GM23338 (cell line): ENCODE measurements around the gene AP2A2. TPM values are rescaled to one million over a fixed set of nuclear protein-coding genes. Genes with fewer than 3 reads are reported as not detected.

ENCODE experiments used
- ATAC-seq: fragments of 200-7000 bp; cut with Tn5 transposase; 3 replicates; pipeline ENCODE4 v1.9.1; 2020
- DNase-seq: peaks from one replicate; pipeline ENCODE4 v3.0.0-alpha.2; 2015; ENCODE audit warnings: low spot score
- H2AFZ ChIP-seq: fragments of 200-600 bp; sonication (generic); 2 replicates; pipeline ENCODE4 v1.8.0; 2016; ENCODE audit warnings: antibody characterized with exemption, mild to moderate bottlenecking, moderate library complexity
- H3F3A ChIP-seq: fragments of 200-600 bp; sonication (generic); replicated peaks from 2 replicates; pipeline ENCODE4 v1.8.0; 2017; ENCODE audit warnings: antibody characterized with exemption, mixed run types, low read depth
- H3K27ac ChIP-seq: fragments of 200-600 bp; sonication (generic); 2 replicates; pipeline ENCODE4 v1.6.1; 2016; ENCODE audit warnings: low read depth
- H3K27me3 ChIP-seq: fragments of 200-600 bp; sonication (generic); 2 replicates; pipeline ENCODE4 v1.8.0; 2016; ENCODE audit warnings: mild to moderate bottlenecking, mixed run types, moderate library complexity; ENCODE audit not compliant: insufficient read depth
- H3K36me3 ChIP-seq: fragments of 200-600 bp; sonication (generic); 2 replicates; pipeline ENCODE4 v1.8.0; 2016; ENCODE audit warnings: mild to moderate bottlenecking; ENCODE audit not compliant: insufficient read depth
- H3K4me1 ChIP-seq: fragments of 200-600 bp; sonication (generic); 2 replicates; pipeline ENCODE4 v1.8.0; 2016; ENCODE audit warnings: mild to moderate bottlenecking, moderate library complexity; ENCODE audit not compliant: insufficient read depth
- H3K4me2 ChIP-seq: fragments of 200-600 bp; sonication (generic); 2 replicates; pipeline ENCODE4 v1.7.1; 2017; ENCODE audit warnings: mixed run types
- H3K4me3 ChIP-seq: fragments of 200-600 bp; sonication (generic); 2 replicates; pipeline ENCODE4 v1.6.1; 2016; ENCODE audit warnings: mixed run types
- H3K79me2 ChIP-seq: fragments of 200-600 bp; sonication (generic); replicated peaks from 2 replicates; pipeline ENCODE4 v1.8.0; 2017; ENCODE audit warnings: mild to moderate bottlenecking; ENCODE audit not compliant: insufficient read depth
- H3K9me2 ChIP-seq: fragments of 200-600 bp; sonication (generic); 2 replicates; pipeline ENCODE4 v1.8.0; 2017; ENCODE audit not compliant: insufficient read depth
- H4K20me1 ChIP-seq: fragments of 200-600 bp; sonication (generic); replicated peaks from 2 replicates; pipeline ENCODE4 v1.8.0; 2017; ENCODE audit warnings: mild to moderate bottlenecking; ENCODE audit not compliant: insufficient read depth
- H3K27ac Mint-ChIP-seq: 2 replicates; pipeline ENCODE4 v1.8.0; 2020; ENCODE audit warnings: inconsistent platforms, mild to moderate bottlenecking, moderate library complexity, mixed read lengths
- H3K27me3 Mint-ChIP-seq: 3 replicates; pipeline ENCODE4 v1.8.0; 2022; ENCODE audit warnings: low read depth, mild to moderate bottlenecking, moderate library complexity, mixed read lengths, inconsistent platforms; ENCODE audit not compliant: insufficient read depth, poor library complexity
- H3K36me3 Mint-ChIP-seq: 3 replicates; pipeline ENCODE4 v1.8.0; 2021; ENCODE audit warnings: low read depth, mild to moderate bottlenecking, inconsistent platforms, moderate library complexity, mixed read lengths
- H3K4me1 Mint-ChIP-seq: 3 replicates; pipeline ENCODE4 v1.8.0; 2020; ENCODE audit warnings: mild to moderate bottlenecking, inconsistent platforms, mixed read lengths
- H3K4me3 Mint-ChIP-seq: 3 replicates; pipeline ENCODE4 v1.8.0; 2021; ENCODE audit warnings: moderate library complexity, mild to moderate bottlenecking, inconsistent platforms, mixed read lengths
- H3K9me3 Mint-ChIP-seq: 3 replicates; pipeline ENCODE4 v1.8.0; 2020; ENCODE audit warnings: moderate library complexity, mild to moderate bottlenecking, inconsistent platforms, mixed read lengths
- CREB1 ChIP-seq: fragments of 250-450 bp; sonication (Bioruptor Pico); IDR thresholded peaks from 2 replicates; pipeline ENCODE4 v1.5.0; 2020; ENCODE audit warnings: low read depth, mild to moderate bottlenecking, moderate library complexity
- CTCF ChIP-seq, 2 experiments: fragments of 200-600 bp in 1 of 2; sonication (generic) in 1 of 2; conservative IDR thresholded peaks; 2 replicates each; pipeline versions ENCODE4 v1.5.1 to v1.6.1; 2016 to 2017; ENCODE audit warnings: antibody characterized with exemption in 2 of 2, low read depth in 2 of 2, mild to moderate bottlenecking in 2 of 2, moderate library complexity in 1 of 2
- EZH2phosphoT487 ChIP-seq: fragments of 200-600 bp; sonication (generic); IDR thresholded peaks from one replicate; pipeline ENCODE4 v1.8.1; 2018; ENCODE audit warnings: antibody characterized with exemption; ENCODE audit not compliant: unreplicated experiment
- NANOG ChIP-seq: IDR thresholded peaks from 2 replicates; pipeline ENCODE4 v1.6.1; 2016; ENCODE audit warnings: antibody characterized with exemption, borderline replicate concordance
- POLR2AphosphoS5 ChIP-seq: IDR thresholded peaks from 2 replicates; pipeline ENCODE4 v1.6.1; 2016; ENCODE audit warnings: antibody characterized with exemption, low read depth
- STAT1 ChIP-seq: IDR thresholded peaks from one replicate; pipeline ENCODE4 v1.6.1; 2016; ENCODE audit warnings: antibody characterized with exemption; ENCODE audit not compliant: unreplicated experiment
- ZNF331 ChIP-seq: fragments of 250-450 bp; sonication (Bioruptor Pico); IDR thresholded peaks from 2 replicates; pipeline ENCODE4 v1.5.0; 2020; ENCODE audit warnings: low read depth, mild to moderate bottlenecking, moderate library complexity
- polyA plus RNA-seq: library from polyadenylated mRNA; unstranded; fragments of >200 nt; fragmentation: Nextera tagmentation; extraction: Ambion mirVana; gene quantifications from 2 replicates; pipeline ENCODE4 v1.2.1, GENCODE V29; 2016
- total RNA-seq: library from RNA; depleted of rRNA; stranded (reverse); fragments of >200 nt; shearing (Covaris generic); gene quantifications from 2 replicates; pipeline ENCODE4 v1.2.3, GENCODE V29; 2014

AP2A2 gene
- total and polyA plus RNA-seq, 2 experiments from 2014 or later: 23.7 to 47.5 TPM

DNA sequence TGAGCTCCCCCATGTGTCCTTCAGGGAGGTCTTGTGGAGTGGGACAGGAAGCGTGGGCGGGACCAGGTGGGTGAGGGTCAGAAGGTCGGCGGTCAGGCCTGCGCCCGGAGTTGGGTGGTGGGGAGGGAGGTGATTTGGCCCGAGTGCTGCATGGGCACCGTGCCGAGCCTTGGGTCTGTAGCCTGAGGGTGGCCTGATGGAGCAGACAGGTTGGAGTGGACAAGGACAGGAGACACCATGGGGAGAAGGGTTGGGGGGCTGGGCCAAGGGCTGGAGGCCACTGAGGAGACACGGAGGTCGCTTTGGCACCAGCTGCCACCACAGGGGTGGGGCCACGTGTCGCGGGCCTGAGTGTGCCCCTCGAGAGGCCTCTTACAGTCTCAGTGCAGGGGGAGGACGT is 53.1 kb downstream of the AP2A2 start:
- Histone ChIP-seq H4K20me1 (peaks cover 3% of the 10 kb centered on the region; the same call in 1 of the 2 replicates), H3K9me2 (no peaks in the 10 kb centered on the region), H3F3A (no peaks in the 10 kb centered on the region), H3K36me3 (no peaks in the 10 kb centered on the region; the same call in 1 of the 2 replicates), H3K27me3 (no peaks in the 10 kb centered on the region), H3K4me3 (no peak overlapping the region), H3K27ac (no peak overlapping the region; the same call in 1 of the 2 replicates), H2AFZ (no peak overlapping the region), H3K4me1 (no peaks in the 10 kb centered on the region), H3K4me2 (no peak overlapping the region), H3K79me2 (peaks cover 15% of the 10 kb centered on the region)
- Mint-ChIP-seq H3K4me3 (no peak overlapping the region), H3K9me3 (no peaks in the 10 kb centered on the region; the same call in 2 of the 3 replicates), H3K27me3 (peaks cover 10% of the 10 kb centered on the region), H3K27ac (peak overlapping the region; percentile 76), H3K36me3 (peaks cover 42% of the 10 kb centered on the region), H3K4me1 (peaks cover 14% of the 10 kb centered on the region)
- DNase-seq: no peak
- TF ChIP-seq POLR2AphosphoS5 (no peak), EZH2phosphoT487 (no peak), NANOG (no peak), STAT1 (no peak), ZNF331 (CRISPR knock-in tag) (no peak)
- no peak for ATAC-seq

- Histone ChIP-seq H3K4me3 (no peak overlapping the region), H4K20me1 (peaks cover 4% of the 10 kb centered on the region; the same call in 1 of the 2 replicates), H3K27ac (no peak overlapping the region), H3K27me3 (no peaks in the 10 kb centered on the region), H3K79me2 (peaks cover 15% of the 10 kb centered on the region), H3K36me3 (peaks cover 2% of the 10 kb centered on the region; the same call in 1 of the 2 replicates), H3K4me1 (no peaks in the 10 kb centered on the region), H3K4me2 (no peak overlapping the region), H3F3A (no peaks in the 10 kb centered on the region), H3K9me2 (no peaks in the 10 kb centered on the region), H2AFZ (no peak overlapping the region)
- DNase-seq: no peak
- Mint-ChIP-seq H3K36me3 (peaks cover 54% of the 10 kb centered on the region), H3K27ac (0 out of 2 replicates have a peak overlapping the region, but pooled peaks have one; percentile 37), H3K4me1 (peaks cover 10% of the 10 kb centered on the region), H3K27me3 (peaks cover 12% of the 10 kb centered on the region), H3K9me3 (no peaks in the 10 kb centered on the region), H3K4me3 (no peak overlapping the region)
- TF ChIP-seq EZH2phosphoT487 (no peak), CTCF (conservative IDR thresholded peaks at IDR 0.05; ENCODE audit: low read depth in 2 of 2) (peak in 1 of 2 experiments; percentile 38; a peak in 1 of 4 replicates)
- no peak for ATAC-seq
Measured at GRCh38 chr11:980438-981357, 55.0 kb downstream of the AP2A2 start.

DNA sequence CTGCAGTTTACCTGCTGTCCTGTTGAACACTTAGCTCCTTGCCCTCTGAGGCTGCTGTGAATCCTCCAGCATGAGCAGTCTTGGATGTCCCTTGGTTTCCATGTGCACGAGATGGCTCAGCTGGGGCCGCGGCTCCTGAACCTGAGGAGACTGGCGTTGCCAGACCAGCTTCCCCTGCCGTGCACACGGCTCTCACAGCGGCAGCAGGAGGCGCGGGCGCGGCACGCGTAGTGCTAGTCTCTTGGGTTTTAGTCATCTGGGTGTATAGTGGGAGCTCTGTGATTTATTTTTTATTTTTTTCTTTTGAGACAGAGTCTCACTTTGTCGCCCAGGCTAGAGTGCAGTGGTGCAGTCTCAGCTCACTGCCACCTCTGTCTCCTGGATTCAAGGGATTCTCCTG is 56.1 kb downstream of the AP2A2 start:
- H3K36me3 Mint-ChIP-seq: peaks cover 65% of the 10 kb centered on the region
- no peak overlapping the region for H3K27ac ChIP-seq
- ATAC-seq: no peak
- H3K27me3 ChIP-seq: no peaks in the 10 kb centered on the region
- H2AFZ ChIP-seq: no peak overlapping the region
- no peak overlapping the region for H3K4me3 Mint-ChIP-seq
- H3K9me2 ChIP-seq: no peaks in the 10 kb centered on the region
- H3K36me3 ChIP-seq: peaks cover 2% of the 10 kb centered on the region; the same call in 1 of the 2 replicates
- no peaks in the 10 kb centered on the region for H3F3A ChIP-seq
- H3K4me1 ChIP-seq: no peaks in the 10 kb centered on the region
- no peak overlapping the region for H3K4me3 ChIP-seq
- DNase-seq: no peak
- peaks cover 4% of the 10 kb centered on the region; the same call in 1 of the 2 replicates for H4K20me1 ChIP-seq
- H3K4me1 Mint-ChIP-seq: peaks cover 6% of the 10 kb centered on the region; the same call in 1 of the 3 replicates
- H3K4me2 ChIP-seq: no peak overlapping the region
- H3K79me2 ChIP-seq: peaks cover 15% of the 10 kb centered on the region
- H3K27me3 Mint-ChIP-seq: peaks cover 10% of the 10 kb centered on the region
- H3K27ac Mint-ChIP-seq: no peak overlapping the region
- no peaks in the 10 kb centered on the region for H3K9me3 Mint-ChIP-seq
- TF ChIP-seq POLR2AphosphoS5: no peak
- TF ChIP-seq ZNF331 (CRISPR knock-in tag): no peak
- no peak for TF ChIP-seq CREB1 (CRISPR knock-in tag)
